GM18508 (cell line): ENCODE data around the gene EIF3D.

Source experiments
- ATAC-seq: cut with Tn5 transposase; IDR thresholded peaks from one replicate; pipeline ENCODE4 v1.9.1; 2021; ENCODE audit warnings: moderate number of reproducible peaks; ENCODE audit not compliant: insufficient read depth, unreplicated experiment

The EIF3D gene

DNA sequence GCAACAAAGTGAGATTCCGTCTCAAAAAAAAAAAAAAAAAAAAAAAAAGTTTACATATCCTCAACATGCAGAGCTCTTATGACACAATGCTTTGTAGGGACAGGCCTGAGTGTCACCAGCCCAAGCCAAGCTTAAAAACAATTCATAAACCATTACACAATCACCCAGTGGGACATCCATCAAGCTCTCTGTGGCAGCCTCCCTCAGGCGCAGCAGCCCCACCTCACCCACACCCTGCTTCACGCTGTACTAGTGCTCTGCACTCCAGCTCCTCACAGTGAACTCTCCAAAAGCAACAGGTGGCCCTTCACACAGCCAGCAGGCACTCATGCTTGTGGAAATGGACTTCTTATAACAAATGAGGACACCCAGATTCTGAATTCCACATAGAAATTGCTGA lies 18.6 kb downstream of the EIF3D start:
- ATAC-seq: no peak

DNA sequence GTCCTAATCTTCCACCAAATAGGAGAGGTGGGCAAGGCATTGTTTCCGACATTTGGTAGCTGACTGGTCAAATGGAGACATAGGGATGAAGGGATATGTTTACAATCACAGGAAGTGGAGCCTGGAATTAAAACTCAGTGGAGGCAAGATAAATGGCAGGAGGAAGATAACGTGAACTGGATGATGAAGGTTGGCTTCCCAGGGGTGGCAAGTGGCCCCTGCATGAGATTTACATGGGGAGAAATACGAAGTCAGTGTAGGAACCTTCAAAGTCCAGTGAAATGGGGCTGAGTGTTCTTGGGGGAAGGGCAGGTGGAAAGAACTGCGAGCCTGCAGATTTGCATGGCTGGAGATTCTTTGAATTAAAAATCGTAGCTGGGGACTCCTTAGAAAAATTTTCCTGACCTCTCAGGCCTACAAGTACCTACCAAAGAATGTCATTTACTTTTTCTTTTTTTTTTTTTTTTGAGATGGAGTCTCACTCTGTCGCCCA lies 21.4 kb downstream of the EIF3D start:
- no peak for ATAC-seq

DNA sequence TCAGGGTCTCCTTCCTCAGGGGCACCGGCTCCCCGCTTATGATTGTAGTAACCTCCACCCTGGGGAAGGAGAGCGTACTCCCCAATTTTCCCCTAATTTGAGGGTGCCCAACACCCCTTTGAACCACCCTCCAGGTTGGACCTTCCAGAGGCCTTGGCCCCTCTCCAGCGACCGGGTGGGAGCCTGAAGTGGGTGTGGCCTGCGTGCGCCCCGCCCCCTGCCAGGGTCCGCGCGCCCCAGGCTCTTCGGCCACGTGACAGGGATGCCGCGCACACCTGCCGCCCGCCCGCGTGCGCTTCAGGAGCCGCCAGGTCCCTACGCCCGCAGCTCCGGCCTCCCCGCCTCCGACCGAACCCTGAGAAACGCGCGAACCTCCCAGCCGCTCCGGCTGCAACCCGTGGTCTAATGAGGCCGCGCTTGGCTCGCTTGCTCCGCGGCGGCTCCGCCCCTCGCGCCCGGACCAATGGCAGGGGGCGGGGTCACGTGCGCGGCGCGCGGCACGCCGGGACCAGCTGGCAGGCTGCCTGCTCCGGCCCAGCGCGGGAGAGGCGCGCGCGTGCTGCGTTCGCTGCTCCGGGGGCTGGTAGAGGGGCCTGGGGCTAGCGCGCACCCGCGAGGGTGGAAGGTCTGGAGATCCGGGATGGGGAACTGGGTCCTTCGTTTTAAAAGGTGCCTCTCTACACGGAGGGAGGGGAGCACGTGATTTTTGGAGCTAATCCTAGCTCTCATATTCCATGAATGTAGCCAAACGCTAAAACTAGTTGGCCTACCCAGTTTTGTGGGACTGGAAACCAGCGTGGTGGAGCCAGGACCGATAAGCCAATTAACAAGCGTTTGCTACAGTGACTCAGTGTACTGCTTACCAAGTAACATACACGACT lies 22.1 kb downstream of the EIF3D start, which contains the start of gene FOXRED2:
Gene FOXRED2, minus strand, starts transcription at position 404 of the 881 bp plus-strand sequence. CDS start 618 bp downstream, outside the sequence.
- no peak for ATAC-seq

DNA sequence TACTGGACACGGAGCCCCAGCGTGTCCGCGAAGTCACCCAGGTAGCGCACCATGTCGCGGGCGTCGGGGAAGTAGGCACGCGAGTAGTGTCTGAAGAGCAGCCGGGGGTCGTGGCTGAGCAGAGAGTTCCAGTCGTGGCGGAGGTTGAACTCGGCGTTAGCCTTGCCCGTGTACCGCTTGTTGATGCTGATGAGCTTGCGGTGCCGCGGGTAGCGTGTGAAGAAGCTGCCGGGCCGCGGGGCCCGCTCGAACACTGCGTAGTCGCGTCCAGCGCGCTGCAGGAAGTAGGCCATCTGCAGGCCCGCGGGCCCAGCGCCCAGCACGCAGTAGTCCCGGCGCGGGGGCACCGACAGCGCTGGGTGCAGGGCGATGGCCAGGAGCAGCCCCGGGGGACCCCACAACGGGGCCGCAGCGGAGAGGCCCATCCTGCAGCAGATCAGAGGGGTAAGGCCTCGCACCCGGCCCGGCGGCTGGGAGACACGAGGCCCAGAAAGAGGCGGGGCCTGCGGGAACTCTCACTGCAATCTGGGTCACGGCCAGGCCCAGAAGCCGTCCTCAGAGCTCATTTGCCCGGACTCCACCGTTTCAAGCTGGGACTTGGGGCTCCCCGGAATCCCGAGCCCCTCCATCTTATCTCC lies 22.8 kb downstream of the EIF3D start:
- no peak for ATAC-seq

DNA sequence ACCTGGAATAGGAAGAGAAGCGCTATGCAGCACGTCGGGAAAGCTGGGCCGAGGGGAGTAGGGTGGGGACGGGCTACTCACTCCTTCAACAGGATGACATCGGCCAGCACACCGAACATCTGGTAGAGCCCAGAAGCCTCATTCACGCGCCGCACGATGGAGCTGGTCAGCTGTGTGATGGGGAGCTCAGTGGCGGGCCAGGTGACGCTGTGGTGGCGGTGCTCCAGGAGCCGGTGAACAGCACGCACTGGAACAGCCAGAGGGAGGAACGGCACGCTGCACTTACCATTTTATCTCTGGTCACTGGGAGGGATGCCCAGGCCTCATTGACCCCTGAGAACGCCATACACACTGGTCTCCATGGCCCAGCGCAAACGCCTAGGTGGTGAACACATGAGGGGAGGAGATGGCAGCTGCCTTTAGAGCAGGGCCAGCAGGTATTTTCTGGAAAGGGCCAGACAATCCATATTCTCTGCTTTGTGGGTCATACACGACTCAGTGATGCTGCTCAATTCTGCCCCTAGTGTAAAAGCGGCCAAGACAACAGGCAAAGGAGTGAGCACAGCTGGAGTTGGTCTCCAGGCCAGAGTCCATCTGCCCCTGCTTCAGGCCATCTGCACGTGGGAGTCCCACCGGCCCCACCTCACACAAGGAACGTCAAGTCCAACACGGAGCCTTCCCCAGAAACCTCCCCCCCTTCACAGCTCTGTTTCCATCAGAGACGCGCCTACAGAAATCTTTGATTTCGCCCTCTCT lies 30.9 kb downstream of the EIF3D start:
- ATAC-seq: no peak

DNA sequence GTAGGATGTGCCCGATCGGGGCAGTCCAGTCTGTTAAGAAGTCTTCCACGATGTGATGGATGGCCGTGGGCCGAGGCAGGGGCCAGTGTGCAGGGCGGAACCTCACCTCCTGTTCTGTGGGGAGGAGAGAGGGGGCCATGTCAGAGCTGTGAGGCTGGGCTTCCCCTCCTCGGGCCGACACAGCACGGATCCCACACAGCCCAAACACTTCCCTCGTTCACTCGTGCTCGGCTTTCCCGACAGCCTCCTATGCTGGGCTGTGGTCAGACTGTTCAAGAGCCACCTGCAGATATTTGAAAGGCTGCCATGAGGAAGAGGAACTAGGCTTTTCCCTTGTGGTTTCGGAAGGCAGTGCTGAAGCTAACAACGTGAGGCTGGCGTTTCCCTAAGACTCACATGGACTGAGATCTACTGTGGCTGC lies 35.3 kb downstream of the EIF3D start:
- ATAC-seq: no peak

DNA sequence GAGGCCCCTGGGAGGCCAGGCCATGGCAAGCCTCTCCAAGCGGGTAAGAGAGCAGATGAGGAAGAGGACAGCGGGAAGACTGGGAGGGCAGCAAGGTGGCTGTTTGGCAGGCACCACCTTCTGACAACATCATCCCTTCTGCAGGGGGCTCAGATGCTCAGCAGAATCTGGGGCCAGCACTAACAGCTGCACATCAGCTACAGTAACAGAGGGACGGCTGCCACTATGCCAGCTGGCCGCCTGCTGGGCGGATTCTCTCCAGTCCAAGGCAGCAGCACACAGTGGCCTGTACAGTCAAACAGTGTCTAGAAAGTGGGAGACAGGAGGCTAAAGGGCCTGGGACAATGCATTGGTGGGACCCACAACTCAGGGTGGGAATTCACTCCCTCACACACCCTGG lies 36.9 kb downstream of the EIF3D start:
- no peak for ATAC-seq

DNA sequence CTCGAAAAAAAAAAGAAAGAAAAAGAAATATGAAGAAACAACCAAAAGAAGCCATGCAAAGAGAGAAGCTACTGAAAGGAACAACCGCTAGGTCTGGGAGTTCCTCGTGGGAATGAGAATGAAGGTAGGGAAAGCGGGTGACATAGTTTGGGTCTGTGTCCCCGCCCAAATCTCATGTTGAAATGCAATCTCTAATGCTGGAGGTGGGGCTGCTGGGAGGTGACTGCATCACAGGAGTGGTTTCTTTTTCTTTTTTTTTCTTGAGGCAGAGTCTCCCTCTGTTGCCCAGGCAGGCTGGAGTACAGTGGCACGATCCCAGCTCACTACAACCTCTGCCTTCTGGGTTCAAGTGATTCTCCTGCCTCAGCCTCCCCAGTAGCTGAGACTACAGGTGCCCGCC lies 37.8 kb downstream of the EIF3D start:
- ATAC-seq: no peak

DNA sequence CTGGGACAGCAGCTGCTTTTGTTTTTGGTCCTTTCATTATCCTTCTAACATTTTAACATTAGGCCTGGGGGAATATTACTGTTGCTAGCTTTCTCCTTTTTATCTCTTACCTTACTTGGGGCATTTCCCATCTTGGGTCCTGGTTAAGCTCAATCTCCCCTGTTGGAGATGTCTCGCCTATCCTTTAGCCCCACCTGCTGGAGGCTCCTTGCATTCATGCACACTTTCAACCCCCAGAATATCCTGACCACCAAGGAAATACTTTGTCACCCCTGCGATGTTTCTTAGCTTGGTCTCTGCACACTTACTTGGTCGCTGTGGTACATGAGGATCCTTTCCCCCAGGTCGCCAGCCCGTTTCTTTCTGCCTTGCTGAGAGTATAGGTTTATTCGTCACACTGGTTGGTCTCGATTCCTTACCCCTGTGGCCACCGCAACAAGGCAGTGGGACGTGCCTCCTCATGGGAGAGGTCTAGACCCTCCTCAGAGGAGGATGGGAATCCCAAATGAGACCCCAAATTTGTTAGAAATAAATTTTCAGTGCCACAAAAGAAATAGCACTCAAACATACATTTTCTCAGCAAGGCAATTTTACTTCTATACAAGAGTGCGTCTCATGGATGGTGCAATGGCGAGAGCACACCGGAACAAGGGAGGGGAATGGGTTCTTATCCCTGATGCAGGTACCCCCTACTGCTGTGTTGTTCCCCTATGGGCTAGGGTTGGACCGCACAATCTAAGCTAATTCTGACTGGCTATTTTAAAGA lies 42.2 kb downstream of the EIF3D start:
- no peak for ATAC-seq

DNA sequence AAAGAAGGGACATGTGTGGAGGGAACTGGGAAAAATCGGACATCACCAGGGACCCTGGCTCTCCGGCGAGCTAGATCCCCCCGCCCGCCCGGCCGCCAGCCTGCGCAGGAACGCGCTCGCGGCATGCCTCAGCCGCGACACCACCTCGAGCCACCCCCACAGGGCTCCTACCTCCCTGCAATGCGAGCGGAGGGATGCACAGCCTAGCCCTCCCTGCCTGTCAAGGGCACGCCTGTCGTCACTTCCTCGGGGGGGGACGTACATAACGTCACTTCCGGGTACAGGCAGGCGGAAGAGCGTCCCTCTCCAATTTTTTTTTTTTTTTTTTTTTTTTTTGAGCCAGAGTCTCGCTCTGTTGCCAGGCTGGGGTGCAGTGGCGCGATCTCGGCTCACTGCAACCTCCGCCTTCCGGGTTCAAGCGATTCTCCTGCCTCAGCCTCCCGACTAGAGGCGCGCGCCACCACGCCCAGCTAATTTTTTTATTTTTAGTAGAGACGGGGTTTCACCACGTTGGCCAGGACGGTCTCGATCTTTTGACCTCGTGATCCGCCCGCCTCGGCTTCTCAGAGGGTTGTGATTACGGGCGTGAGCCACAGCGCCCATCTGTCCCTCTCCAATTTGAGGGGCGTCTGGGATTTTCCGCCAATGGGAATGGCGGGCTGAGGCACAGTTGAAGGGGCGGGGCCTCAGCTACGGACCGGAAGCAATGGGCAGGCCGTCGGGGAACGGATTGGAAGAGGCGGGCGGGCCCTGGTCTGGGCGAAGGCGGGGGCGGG lies 47.4 kb downstream of the EIF3D start, which contains the start of gene TXN2:
Gene TXN2, minus strand, starts transcription at position 248 of the 776 bp plus-strand sequence. CDS start 803 bp downstream, outside the sequence.
- peak; percentile 69 for ATAC-seq

DNA sequence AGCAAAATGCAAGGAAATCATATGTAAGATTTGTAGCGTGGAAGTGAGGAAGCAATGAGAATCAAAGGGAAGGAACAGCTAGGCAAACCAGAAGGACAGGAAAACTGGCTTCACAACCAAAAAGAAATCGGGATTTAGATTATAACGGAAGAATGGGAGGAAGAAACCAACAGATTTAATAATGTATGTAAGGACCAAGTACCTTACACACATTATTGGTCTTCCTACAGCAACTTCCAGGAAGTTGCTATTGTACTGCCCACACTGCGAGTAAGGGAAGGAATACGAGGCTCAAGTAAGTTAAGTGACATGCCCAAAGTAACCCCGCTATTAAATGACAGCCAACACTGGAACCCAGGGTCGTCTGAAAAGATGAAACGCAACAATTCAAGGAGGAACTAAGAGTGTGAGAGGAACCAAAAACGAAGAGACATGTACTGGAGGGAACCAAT lies 48.0 kb downstream of the EIF3D start:
- ATAC-seq: peak; percentile 41

DNA sequence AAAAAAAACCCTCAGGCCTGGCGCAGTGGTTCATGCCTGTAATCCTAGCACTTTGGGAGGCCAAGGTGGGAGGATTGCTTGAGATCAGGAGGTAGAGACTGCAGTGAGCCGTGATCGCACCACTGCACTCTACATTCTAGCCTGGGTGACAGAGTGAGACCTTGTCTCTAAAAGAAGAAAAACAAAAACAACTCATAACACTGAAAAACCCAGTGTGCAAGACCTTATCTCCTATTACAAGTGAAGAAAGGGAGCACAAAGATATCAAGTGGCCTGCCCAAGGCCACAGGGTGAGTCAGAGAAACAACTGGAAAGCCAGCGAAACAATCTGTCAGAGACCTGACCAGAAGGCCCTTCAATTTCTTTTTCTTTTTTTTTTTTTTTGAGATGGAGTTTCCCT lies 50.0 kb downstream of the EIF3D start:
- no peak for ATAC-seq

DNA sequence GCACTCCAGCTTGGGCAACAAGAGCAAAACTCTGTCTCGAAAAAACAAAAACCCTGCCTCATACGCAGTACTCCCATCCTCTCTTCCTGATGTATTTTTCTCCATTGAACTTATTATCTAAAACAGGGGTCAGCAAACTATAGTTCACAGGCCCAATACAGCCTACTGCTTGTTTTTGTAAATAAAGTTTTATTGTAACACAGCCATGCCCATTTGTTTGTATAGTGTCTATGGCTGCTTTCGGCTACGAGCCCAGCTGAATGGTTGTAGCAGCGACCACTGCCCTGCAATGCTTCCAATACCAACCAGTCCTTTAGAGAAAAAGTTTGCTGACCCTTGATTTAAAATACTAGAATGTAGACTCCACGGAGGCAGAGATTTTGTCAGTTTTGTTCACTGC lies 53.6 kb downstream of the EIF3D start:
- no peak for ATAC-seq

DNA sequence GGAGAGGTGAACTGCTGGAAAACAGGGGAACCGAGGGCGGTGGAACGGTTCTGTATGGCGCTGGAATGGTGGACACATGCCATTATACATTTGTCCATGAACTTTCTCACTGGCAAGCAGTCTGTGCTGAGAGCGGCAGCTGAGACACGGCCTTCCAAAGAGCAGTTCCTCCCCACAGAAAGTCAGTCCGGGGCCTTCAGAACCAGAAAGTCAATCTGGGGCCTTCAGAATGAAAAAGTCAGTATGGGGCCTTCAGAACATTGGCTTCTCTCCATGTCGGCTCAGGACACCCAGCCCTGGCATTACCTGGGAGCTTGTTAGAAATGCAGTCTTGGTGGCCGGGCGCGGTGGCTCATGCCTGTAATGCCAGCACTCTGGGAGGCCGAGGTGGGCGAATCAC lies 56.3 kb downstream of the EIF3D start:
- no peak for ATAC-seq

DNA sequence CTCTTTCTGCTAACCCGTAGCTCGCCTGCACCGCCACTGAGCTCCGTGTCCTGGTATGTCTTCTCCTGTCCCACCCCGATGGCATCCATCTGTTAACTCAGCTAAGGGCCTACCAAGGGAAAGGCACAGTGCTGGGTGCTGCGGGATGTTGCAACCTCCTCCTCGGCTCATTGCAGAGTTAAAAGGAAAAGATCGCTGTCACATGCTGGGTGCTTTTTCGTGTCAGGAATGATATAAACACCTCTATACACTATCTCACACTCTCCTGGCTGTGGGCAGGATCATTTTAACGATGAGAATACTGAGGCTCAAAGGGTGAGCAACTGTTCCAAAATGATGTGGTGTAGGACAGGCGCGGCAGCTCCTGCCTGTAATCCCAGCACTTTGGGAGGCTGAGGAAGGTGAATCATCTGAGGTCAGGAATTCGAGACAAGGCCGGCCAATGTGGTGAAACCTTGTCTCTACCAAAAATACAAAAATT lies 57.6 kb downstream of the EIF3D start:
- no peak for ATAC-seq

DNA sequence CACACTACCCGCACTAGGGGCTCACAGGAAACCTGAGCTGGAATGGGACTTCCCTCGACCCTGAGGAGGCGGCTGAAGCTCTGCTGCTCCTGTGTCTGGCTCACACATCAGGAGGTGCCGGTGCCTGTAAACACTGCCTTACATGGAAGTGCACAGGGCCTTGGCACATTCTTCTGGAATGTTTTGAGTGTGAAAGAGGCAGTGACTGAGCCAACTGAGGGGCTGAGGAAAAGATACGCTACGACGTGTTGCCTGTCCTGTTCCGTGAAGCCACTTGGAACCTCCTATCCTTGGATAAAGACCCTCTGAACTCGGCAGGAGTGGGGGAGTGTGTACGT lies 58.0 kb downstream of the EIF3D start:
- ATAC-seq: no peak

DNA sequence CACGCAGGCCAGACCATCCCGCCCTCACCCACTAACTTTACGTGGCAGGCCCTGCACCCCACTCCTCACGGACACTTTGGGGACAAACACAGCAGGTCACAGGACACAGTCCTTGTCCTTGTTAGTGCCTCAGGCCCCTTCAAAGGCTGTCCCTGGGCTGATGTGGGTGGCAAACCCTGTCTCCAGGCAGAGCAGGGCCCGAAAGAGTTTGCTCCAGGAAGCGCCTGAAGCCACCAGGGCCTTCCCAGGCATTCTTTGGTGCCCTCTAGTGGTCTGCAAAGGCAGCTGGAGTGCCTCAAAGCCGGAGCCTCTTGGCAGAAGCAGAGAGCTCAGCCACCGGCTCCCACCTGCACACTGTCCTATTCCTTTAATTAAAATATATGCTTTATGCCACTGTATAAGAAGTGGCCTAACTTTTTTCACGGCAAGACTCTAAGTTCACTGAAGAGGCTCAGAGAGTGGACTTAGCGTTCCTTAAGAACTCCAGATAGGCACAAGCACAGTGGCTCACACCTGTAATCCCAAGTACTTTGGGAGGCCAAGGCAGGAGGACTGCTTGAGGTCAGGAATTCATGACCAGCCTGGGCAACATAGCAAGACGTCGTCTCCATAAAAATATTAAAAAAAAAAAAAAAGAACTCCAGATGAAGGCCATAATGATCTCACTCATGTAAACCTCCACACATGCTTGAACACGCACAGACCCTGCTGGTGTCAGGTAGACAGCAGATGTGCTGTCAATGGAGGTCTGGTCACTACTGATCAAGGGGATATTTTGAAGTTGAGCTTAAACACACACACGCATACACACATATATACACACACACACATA lies 58.6 kb downstream of the EIF3D start:
- no peak for ATAC-seq

DNA sequence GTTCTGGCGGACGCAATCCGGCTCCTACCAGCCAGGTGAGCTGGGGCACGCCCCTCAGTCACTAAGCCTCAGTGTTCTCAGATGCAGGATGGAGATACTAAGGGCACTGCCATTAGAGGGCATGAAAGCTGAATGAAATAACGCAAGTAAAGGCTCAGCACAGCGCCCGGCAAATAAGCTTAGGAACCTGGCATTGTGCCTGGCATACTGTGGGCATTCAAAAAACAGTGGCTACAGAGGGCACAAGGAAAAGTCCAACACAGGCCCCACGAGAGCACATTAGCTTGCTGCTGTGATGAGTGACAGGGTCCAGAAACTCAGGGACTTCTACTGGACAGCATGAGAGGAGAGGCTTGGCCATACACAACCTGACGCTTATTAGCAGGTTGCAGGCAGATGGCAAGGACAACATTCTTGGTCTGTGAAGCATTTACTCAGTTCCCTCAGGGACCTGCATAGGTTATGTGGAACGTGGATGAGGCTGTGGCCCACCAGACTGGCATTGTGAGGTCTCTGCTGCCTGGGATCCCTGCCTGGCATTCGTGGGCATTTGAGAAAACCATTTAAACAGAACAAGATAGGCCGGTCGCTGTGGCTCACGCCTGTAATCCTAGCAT lies 59.8 kb downstream of the EIF3D start:
- no peak for ATAC-seq
